Thyroid gland (tissue), 4 donors: ENCODE measurements around the gene ZNF672. TPM values are rescaled to one million over a fixed set of nuclear protein-coding genes. Genes with fewer than 3 reads are reported as not detected.
A peak's percentile ranks its signal among the peaks of the same experiment; 100 is the strongest.
"Not testable (repeated sequence)": the region's sequence is repeated elsewhere in the genome, so short reads cannot be mapped to it uniquely, and the experiment has no call there.

Experiments
- DNase-seq, 2 donors: peaks; one replicate each; pipeline ENCODE4 v3.0.0-alpha.2; 2019
- H3K27ac ChIP-seq, 3 donors: fragments of 200-600 bp; sonication (generic); 1 replicate in 2 of 3; 2 replicates in 1 of 3; pipeline ENCODE4 v1.5.1; 2016 to 2019; ENCODE audit warnings: mild to moderate bottlenecking in 1 of 3, moderate library complexity in 1 of 3
- H3K27me3 ChIP-seq: fragments of 200-600 bp; sonication (generic); one replicate; pipeline ENCODE4 v1.5.1; 2019
- H3K36me3 ChIP-seq, 2 donors: fragments of 200-600 bp; sonication (generic); one replicate each; pipeline ENCODE4 v1.5.1; 2016 to 2019
- H3K4me1 ChIP-seq, 2 donors: fragments of 200-600 bp; sonication (generic); one replicate each; pipeline ENCODE4 v1.5.1; 2017 to 2019
- H3K4me3 ChIP-seq, 3 donors: fragments of 200-600 bp; sonication (generic); replicated peaks in 1 of 3; 1 replicate in 2 of 3; 2 replicates in 1 of 3; pipeline ENCODE4 v1.5.1; 2016; ENCODE audit warnings: mild to moderate bottlenecking in 1 of 3
- H3K9me3 ChIP-seq: fragments of 200-600 bp; sonication (generic); one replicate; pipeline ENCODE4 v1.5.1; 2017
- POLR2A ChIP-seq, 2 donors: fragments of 450-650 bp; IDR thresholded peaks; one replicate each; pipeline ENCODE4 v1.6.1; 2017; ENCODE audit warnings: antibody characterized with exemption in 2 of 2, mild to moderate bottlenecking in 2 of 2, moderate library complexity in 1 of 2
- WGBS, 2 donors: methylation state at CpG; one replicate each; pipeline ENCODE4 v1.1.5; 2017; 5-methylcytosine and 5-hydroxymethylcytosine counted together
- intact Hi-C: fragments of 100-400 bp; cut with DNase I; formaldehyde crosslinking; loops from one replicate; pipeline ENCODE4 v1.15.1; 2023
- total RNA-seq, 4 donors: library from RNA; depleted of rRNA; stranded (reverse); fragments of >200 nt; gene quantifications; one replicate each; pipeline ENCODE4 v1.2.3, GENCODE V29; 2016
- TF ChIP-seq, protein P1 (sequence below), 6 experiments: fragments of 200-600 bp in 3 of 6; fragments of 450-650 bp in 3 of 6; sonication (generic) in 3 of 6; IDR thresholded peaks; one replicate each; pipeline ENCODE4 v1.5.1; 2016 to 2019; ENCODE audit warnings: antibody characterized with exemption in 6 of 6, mild to moderate bottlenecking in 2 of 6, inconsistent platforms in 1 of 6, moderate library complexity in 1 of 6

ZNF672 gene
- 10 to 100 TPM; 43.5 to 82.2 (median 53.7) TPM for total RNA-seq

DNA sequence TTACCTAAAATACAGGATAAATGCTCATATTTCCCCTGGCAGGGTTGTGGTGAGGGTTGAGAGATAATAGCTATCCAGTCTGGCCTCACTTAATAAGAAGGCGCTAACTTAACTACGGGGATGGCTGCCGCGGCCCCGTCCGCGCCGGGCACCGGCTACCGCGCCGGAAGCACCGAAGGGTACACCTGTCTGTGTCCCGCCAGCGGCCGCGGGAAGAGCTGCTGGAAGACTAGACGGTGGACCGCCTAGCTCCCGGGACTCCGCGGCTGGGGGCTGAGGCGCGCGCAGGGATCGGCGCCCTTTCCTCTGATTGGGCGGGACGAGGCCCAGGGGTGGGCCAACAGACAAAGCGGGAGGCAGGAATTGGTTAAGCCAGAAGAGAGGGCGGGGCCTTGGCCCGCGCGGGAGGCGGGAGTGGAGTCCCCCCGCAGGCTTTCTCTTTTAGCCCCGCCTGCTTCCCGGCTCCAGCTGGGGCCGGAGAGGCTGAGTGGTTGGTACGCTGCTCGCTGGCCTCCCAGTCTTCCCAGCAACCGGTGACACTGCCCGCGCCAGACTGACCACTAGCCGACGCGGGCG is at the start of gene ZNF672:
ZNF672 (plus strand) TSS at position 444 of the 576 bp plus-strand sequence. CDS start 9,051 bp downstream, outside the sequence.
- Histone ChIP-seq H3K27me3 (no peaks in the 10 kb centered on the region), H3K27ac (peak within 1 kb of the TSS; percentile 100), H3K36me3 (no peaks in the 10 kb centered on the region), H3K4me1 (peaks cover 23 to 41% of the 10 kb centered on the region in 2 donors), H3K9me3 (no peaks in the 10 kb centered on the region), H3K4me3 (peak within 1 kb of the TSS; percentile 73 to 94 (median 86))
- peak; percentile 99 for DNase-seq
- intact Hi-C loops = no loop called here
- TF ChIP-seq POLR2A (IDR thresholded peaks at IDR 0.05) = peak in 1 of 2 donors; percentile 51
- TF ChIP-seq, protein P1, sequence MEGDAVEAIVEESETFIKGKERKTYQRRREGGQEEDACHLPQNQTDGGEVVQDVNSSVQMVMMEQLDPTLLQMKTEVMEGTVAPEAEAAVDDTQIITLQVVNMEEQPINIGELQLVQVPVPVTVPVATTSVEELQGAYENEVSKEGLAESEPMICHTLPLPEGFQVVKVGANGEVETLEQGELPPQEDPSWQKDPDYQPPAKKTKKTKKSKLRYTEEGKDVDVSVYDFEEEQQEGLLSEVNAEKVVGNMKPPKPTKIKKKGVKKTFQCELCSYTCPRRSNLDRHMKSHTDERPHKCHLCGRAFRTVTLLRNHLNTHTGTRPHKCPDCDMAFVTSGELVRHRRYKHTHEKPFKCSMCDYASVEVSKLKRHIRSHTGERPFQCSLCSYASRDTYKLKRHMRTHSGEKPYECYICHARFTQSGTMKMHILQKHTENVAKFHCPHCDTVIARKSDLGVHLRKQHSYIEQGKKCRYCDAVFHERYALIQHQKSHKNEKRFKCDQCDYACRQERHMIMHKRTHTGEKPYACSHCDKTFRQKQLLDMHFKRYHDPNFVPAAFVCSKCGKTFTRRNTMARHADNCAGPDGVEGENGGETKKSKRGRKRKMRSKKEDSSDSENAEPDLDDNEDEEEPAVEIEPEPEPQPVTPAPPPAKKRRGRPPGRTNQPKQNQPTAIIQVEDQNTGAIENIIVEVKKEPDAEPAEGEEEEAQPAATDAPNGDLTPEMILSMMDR (IDR thresholded peaks at IDR 0.05) = no peak
- 1% methylated on average over 37 to 41 of the region's 48 CpGs for WGBS, 2 donors

DNA sequence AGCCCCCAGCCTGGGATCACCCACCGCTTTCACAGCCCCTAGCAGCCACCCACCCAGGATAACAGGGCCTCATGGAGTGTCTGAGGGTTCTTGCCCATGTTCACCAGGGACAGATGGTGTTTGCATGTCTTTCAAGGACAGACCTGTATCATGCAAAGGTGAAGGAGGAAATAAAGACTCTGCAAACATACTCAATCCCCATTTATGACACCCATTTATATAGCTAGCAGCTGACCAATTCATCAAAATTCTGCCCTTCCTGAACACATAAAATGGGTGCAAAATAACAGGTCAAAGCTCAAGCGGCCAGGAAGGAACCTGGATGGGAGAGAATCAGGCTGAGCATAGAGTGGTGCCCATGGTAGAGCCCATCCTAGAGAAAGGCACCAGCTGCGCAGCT is 49.7 kb upstream of the ZNF672 start:
- Histone ChIP-seq H3K27me3 (no peaks in the 10 kb centered on the region), H3K9me3 (no peaks in the 10 kb centered on the region), H3K4me1 (no peaks in the 10 kb centered on the region), H3K27ac (no peak overlapping the region), H3K4me3 (no peak overlapping the region), H3K36me3 (no peaks in the 10 kb centered on the region)
- DNase-seq = no peak
- no peak for TF ChIP-seq POLR2A (IDR thresholded peaks at IDR 0.05)
- TF ChIP-seq, protein P1 (IDR thresholded peaks at IDR 0.05) = no peak
- 77 to 79% methylated on average over 3 of the region's 3 CpGs for WGBS, 2 donors
- intact Hi-C loops = no loop called here

GRCh38 chr1:248789337-248789736 is 48.7 kb upstream of the ZNF672 start:
- H3K27me3 ChIP-seq, H3K27ac ChIP-seq, intact Hi-C loops, H3K9me3 ChIP-seq, DNase-seq, H3K4me3 ChIP-seq, H3K4me1 ChIP-seq, H3K36me3 ChIP-seq: not testable (repeated sequence)
- WGBS, 2 donors = 77 to 84% methylated on average over 2 of the region's 2 CpGs

- Histone ChIP-seq H3K27ac (no peak overlapping the region), H3K4me1 (no peaks in the 10 kb centered on the region), H3K27me3 (no peaks in the 10 kb centered on the region), H3K36me3 (no peaks in the 10 kb centered on the region), H3K4me3 (no peak overlapping the region), H3K9me3 (no peaks in the 10 kb centered on the region)
- intact Hi-C loops = no loop called here
- 77 to 81% methylated on average over 5 of the region's 5 CpGs for whole genome bisulfite sequencing, 2 donors
- TF ChIP-seq, protein P1 (IDR thresholded peaks at IDR 0.05) = no peak
- no peak for TF ChIP-seq POLR2A (IDR thresholded peaks at IDR 0.05)
- DNase-seq = no peak
Observed at GRCh38 chr1:248790456-248790855, 47.6 kb upstream of the ZNF672 start.

DNA sequence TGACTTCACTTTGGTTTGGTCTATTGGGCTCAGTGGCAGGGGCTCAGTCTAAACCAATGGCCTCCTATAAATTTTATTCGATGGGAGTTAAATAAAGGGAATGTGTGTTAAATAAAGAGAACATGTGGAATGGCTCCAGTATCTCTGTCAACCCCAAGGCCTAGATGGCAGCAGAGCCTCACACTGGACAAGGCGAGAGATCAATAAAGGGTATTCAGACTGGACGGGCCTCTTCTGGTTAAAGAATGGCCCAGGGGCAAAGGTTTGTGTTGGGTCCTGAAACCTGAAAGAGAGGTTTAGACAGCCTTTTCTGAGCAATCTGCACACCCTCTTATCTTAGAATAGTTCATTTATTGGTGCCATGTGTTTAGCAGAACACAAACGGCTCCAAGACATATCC is 47.0 kb upstream of the ZNF672 start:
- no peak overlapping the region for H3K4me3 ChIP-seq
- no peak overlapping the region for H3K27ac ChIP-seq
- H3K27me3 ChIP-seq = no peaks in the 10 kb centered on the region
- no peak for DNase-seq
- H3K9me3 ChIP-seq = no peaks in the 10 kb centered on the region
- TF ChIP-seq POLR2A (IDR thresholded peaks at IDR 0.05) = no peak
- TF ChIP-seq, protein P1 (IDR thresholded peaks at IDR 0.05) = no peak
- no peaks in the 10 kb centered on the region for H3K36me3 ChIP-seq
- intact Hi-C loops = no loop called here
- WGBS, 2 donors = 88 to 90% methylated on average over 4 of the region's 4 CpGs
- no peaks in the 10 kb centered on the region for H3K4me1 ChIP-seq
